CD4-positive, alpha-beta T cell treated with Interleukin-17A for 1 hour (primary cell): ENCODE data around the gene ARFIP1.
"Not testable (repeated sequence)": the region's sequence is repeated elsewhere in the genome, so short reads cannot be mapped to it uniquely, and the experiment has no call there.

Experiments
- DNase-seq: peaks from one replicate; pipeline ENCODE4 v3.0.0-alpha.2; 2020

Gene ARFIP1, protein sequence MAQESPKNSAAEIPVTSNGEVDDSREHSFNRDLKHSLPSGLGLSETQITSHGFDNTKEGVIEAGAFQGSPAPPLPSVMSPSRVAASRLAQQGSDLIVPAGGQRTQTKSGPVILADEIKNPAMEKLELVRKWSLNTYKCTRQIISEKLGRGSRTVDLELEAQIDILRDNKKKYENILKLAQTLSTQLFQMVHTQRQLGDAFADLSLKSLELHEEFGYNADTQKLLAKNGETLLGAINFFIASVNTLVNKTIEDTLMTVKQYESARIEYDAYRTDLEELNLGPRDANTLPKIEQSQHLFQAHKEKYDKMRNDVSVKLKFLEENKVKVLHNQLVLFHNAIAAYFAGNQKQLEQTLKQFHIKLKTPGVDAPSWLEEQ

DNA sequence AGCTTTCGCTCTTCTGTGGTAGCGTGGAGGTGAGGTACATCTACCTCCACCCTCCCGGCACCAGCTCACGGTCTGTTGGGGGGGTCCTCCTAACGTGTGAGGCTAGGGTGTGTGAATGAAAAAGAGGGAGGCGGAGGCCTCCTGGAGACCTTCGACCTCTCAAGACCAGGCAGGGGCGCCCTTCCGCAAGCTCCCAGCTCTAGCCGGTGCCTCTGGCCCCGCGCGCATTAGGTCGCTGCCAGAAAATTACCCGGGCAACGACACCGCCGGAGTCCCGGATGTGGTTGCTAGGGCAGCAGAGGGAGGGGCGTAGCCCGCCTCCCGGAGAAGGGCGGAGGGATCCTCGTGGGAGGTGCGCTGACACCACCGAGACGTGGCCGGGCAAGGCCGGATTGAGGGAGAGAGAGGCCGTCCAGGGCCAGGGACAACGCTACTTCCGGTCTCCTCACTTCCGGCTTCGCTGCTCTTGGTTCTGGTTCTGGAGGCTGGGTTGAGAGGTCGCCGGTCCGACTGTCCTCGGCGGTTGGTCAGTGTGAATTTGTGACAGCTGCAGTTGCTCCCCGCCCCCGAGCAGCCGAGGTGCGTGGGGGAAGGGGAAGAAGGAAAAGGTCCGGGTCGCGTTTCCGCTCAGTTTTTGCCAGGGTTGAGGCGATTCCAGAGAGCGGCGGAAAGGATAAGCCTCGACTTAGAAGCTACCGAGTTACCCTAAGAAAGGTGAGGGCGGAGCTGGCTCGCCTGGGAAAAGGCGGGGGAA, at the start of gene ARFIP1, which contains the start of gene TIGD4:
Gene ARFIP1 (plus strand): TSS at position 442 of the 754 bp plus-strand sequence. CDS start 49,680 bp downstream, outside the sequence.
Gene TIGD4 (minus strand): TSS at position 218 of the 754 bp plus-strand sequence. CDS start 8,726 bp downstream, outside the sequence.
- DNase-seq, result peak; percentile 96

DNA sequence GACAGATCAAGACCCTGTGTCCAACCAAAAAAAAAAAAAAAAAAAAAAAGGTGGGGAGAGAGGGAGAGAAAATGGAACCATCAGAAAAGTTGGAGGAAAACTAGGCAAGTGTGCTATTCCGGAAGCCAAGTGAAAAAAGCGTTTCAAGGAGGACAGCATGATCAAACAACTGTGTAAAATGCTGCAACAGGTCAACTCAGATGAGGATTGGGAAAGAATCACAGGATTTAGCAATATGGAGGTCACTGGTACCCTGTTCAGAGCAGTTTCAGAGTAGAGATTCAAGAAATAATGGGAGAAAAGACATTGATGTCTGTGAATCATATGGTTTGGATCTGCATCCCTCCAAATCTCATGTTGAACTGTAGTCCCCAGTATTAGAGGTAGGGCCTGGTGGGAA, 47.8 kb upstream of the ARFIP1 start:
- no peak for DNase-seq

- no peak for DNase-seq
Measured at GRCh38 chr4:152734015-152734698, 45.6 kb upstream of the ARFIP1 start.

DNA sequence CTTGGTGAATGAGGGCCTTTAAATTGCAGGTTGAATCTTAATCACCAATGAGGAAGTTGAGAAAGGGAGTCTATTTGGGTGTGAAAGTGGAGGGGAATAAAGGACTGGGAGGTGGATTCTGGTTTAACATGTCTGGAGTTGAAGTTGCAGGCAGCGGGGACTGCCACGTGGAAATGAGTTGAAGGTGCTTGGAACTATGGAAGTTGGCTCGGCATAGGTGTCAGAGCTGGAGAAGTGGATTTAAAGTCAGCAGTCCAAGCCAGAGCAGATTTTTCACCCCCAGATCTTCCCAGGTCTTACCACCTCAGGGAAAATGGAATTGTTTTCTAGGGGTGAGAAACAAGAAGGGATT, 45.1 kb upstream of the ARFIP1 start:
- no peak for DNase-seq

- DNase-seq, result peak; percentile 40
Measured at GRCh38 chr4:152735396-152735859, 44.3 kb upstream of the ARFIP1 start.

DNA sequence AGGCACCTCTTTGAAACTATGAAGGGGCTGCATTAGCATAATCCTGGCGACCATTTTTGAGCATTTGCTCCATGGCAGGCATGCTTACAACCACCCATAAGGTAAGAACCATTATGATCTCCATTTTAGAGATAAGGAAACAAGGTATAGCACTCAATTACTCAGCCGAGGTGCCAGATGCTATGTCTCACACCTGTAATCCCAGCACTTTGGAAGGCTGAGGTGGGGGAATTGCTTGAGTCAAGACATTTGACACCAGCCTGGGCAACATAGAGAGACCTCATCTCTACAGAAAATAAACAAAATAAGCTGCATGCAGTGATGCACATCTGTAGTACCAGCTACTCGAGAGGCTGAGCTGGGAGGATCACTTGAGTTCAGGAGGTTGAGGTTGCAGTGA, 43.8 kb upstream of the ARFIP1 start:
- no peak for DNase-seq

DNA sequence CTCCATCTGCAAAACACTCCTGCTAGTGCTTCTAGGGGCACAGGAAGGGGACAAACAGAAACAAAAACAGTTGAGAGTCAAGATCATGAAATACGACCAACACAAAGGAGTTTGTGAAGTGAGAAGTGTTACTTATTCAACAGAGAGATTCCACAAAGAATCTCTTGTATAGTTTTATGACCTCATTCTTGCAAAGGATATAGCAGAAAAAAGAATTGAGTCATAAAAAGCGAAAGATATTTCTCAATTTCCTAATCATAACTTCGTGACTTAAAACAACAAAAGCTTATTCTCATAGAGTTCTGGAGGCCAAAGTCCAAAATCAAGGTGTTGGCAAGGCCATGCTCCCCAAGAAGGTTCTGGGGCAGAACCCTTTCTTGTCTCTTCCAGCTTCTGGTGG, 40.9 kb upstream of the ARFIP1 start:
- DNase-seq, result no peak

GRCh38 chr4:152747444-152747843, 32.3 kb upstream of the ARFIP1 start:
- no peak for DNase-seq

- no peak for DNase-seq
Measured at GRCh38 chr4:152748619-152749018, 31.1 kb upstream of the ARFIP1 start.

- no peak for DNase-seq
Measured at GRCh38 chr4:152763796-152764195, 16.0 kb upstream of the ARFIP1 start.

DNA sequence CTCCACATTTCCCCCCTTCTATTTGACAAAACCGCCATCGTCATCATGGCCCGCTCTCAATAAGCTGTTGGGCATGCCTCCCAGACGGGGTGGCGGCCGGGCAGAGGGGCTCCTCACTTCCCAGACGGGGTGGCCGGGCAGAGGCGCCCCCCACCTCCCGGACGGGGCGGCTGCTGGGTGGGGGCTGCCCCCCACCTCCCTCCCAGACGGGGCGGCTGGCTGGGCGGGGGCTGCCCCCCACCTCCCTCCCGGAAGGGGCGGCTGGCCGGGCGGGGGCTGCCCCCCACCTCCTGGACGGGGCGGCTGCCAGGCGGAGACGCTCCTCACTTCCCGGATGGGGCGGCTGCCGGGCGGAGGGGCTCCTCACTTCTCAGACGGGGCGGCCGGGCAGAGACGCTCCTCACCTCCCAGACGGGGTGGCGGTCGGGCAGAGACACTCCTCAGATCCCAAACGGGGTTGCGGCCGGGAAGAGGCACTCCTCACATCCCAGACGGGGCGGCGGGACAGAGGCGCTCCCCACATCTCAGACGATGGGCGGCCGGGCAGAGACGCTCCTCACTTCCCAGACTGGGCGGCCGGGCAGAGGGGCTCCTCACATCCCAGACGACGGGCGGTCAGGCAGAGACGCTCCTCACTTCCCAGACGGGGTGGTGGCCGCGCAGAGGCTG, 14.6 kb upstream of the ARFIP1 start:
- DNase-seq, result not testable (repeated sequence)

DNA sequence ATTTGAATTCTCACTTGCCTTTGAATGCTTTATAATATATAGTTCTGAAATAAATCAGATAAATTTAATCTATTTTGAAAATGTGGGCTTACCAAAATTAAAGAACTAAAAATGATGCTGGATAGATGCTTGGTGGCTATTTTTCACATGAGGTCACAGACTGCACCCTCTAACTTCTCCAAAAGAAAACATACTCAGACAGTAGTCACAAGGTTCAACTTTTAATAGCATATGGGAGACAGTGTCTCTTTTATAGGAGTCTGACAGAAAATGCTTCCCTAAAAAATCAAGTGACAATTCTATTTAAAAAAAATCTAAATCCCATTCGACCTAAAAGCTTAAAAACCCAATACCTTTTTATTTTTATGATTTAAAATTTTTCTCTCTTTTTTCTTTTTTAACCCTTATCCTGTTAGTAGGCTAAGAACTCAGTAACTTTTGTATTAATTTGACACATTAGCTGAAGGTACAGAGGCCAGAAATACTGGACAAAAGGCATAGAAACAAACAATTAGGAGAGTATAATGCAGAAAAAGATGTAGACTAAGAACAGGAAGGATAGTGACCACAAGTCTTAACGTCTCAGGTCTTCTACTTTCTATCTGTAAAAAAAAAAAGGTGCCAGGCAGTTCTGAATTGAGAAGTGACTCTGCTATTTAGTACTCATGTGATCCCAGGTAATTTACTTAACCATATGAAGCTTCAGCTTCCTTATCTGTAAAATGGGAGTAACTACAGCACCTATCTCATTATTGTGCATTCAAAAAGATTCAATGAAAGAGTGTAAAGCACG, 7.8 kb upstream of the ARFIP1 start:
- DNase-seq, result no peak

DNA sequence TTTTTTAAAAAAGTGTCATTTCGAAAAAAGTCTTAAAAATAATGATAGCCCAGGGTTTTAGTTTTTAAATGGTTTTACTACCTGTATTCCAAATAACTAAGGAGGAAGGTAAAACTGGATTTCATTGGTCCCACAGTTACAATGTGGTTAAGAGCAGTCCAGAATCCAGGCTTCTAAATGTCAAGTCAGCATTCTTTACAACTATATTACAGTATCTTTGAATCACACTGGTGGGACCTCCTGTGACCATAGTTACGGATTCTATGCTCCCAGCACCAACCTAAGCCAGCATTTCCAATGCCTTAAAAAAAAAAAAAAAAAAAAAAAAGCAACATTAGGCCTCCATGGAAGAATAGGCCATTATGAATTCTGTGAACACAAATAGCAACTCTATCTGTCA, 6.4 kb upstream of the ARFIP1 start:
- no peak for DNase-seq

DNA sequence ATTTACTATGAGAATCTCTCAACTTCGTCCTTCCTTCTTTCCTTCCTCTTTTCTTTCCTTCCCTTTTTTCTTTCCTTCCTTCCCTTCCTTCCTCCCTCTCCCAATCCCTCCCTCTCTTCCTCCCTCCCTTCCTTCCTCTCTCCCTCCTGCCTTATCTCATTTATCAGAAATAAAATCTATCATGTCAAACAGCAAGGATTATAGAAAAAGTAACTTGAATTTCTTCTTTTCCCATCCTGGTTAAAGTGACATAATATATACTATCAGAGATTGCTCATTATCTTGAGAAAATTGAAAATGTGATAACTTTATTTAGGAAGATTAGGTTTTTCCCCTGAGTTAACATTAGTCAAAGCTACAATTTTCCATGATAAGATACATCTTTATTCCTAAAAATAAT, 5.8 kb upstream of the ARFIP1 start:
- DNase-seq, result no peak

- no peak for DNase-seq
Measured at GRCh38 chr4:152776352-152776751, 3.4 kb upstream of the ARFIP1 start.

DNA sequence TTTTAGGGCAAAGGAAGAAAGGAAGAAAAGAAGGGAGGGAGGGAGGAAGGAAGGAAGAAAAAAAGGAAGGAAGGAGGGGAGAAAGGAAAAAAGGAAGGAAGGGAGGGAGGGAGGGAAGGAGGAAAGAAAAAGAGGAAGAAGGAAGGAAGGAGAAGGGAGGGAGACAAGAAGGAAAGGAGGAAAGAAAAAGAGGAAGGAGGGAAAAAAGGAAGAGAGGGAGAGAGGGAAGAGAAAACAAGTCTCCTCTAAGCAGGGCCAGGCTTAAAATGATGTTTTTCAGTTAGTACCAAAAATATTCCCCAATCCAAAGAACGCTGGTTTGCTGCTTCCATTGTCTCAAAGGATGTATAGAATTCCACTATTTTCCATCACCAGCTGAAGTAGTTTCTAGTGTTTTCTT, 2.3 kb upstream of the ARFIP1 start:
- no peak for DNase-seq

GRCh38 chr4:152778656-152779512, 870 bp upstream of the ARFIP1 start:
- DNase-seq, result peak; percentile 46

- peak; percentile 3 for DNase-seq
Measured at GRCh38 chr4:152780267-152780778, 569 bp downstream of the ARFIP1 start.

- no peak for DNase-seq
Measured at GRCh38 chr4:152784490-152785350, 5.0 kb downstream of the ARFIP1 start.
